DOHH2 (cell line): Measurements from ENCODE around the gene XRCC3.

Source experiments
- H3F3A ChIP-seq: fragments of 200-600 bp; sonication (generic), shearing (Covaris generic); 2 replicates; pipeline ENCODE4 v1.6.0; 2016; ENCODE audit warnings: antibody characterized with exemption, mild to moderate bottlenecking; ENCODE audit not compliant: control insufficient read depth, insufficient read depth
- H3K27ac ChIP-seq: fragments of 200-600 bp; sonication (generic); 2 replicates; pipeline ENCODE4 v1.5.1; 2014; ENCODE audit warnings: low read depth, mild to moderate bottlenecking, low read length, moderate library complexity
- H3K27me3 ChIP-seq: fragments of 200-600 bp; sonication (generic); 2 replicates; pipeline ENCODE4 v1.6.1; 2014; ENCODE audit warnings: mild to moderate bottlenecking, low read length, mixed read lengths; ENCODE audit not compliant: control insufficient read depth
- H3K36me3 ChIP-seq: fragments of 200-600 bp; sonication (generic); 2 replicates; pipeline ENCODE4 v1.6.1; 2014; ENCODE audit warnings: mild to moderate bottlenecking, low read length, moderate library complexity, mixed read lengths; ENCODE audit not compliant: control insufficient read depth
- H3K4me1 ChIP-seq: fragments of 200-600 bp; sonication (generic); 2 replicates; pipeline ENCODE4 v1.6.1; 2014; ENCODE audit warnings: mild to moderate bottlenecking, low read length, mixed read lengths; ENCODE audit not compliant: control insufficient read depth
- H3K4me2 ChIP-seq: fragments of 200-600 bp; sonication (generic); 2 replicates; pipeline ENCODE4 v1.6.0; 2014; ENCODE audit warnings: mild to moderate bottlenecking, low read length, moderate library complexity
- H3K4me3 ChIP-seq: fragments of 200-600 bp; sonication (generic); 2 replicates; pipeline ENCODE4 v1.5.1; 2014; ENCODE audit warnings: mild to moderate bottlenecking, low read length, mixed read lengths
- H3K79me2 ChIP-seq: fragments of 200-600 bp; sonication (generic); 2 replicates; pipeline ENCODE4 v1.6.1; 2014; ENCODE audit warnings: mild to moderate bottlenecking, low read length, mixed read lengths; ENCODE audit not compliant: control insufficient read depth
- H3K9me2 ChIP-seq: fragments of 200-600 bp; sonication (generic); replicated peaks from 2 replicates; pipeline ENCODE4 v1.6.1; 2014; ENCODE audit warnings: mild to moderate bottlenecking, low read length, mixed read lengths; ENCODE audit not compliant: control insufficient read depth
- H3K9me3 ChIP-seq: fragments of 200-600 bp; sonication (generic); 2 replicates; pipeline ENCODE4 v1.6.1; 2014; ENCODE audit warnings: antibody characterized with exemption, low read length, mixed read lengths; ENCODE audit not compliant: control insufficient read depth, insufficient read depth
- H4K20me1 ChIP-seq: fragments of 200-600 bp; sonication (generic); 2 replicates; pipeline ENCODE4 v1.6.0; 2014; ENCODE audit warnings: low read depth, mild to moderate bottlenecking, antibody characterized with exemption, low read length, moderate library complexity; ENCODE audit not compliant: control insufficient read depth, insufficient read depth
- EZH2phosphoT487 ChIP-seq: fragments of 200-600 bp; sonication (generic); IDR thresholded peaks from 2 replicates; pipeline ENCODE4 v1.6.1; 2017; ENCODE audit warnings: borderline replicate concordance, mild to moderate bottlenecking, antibody characterized with exemption, low read length, moderate library complexity, mixed read lengths
- TF ChIP-seq, protein P1 (sequence below): fragments of 200-600 bp; sonication (generic); IDR thresholded peaks from one replicate; pipeline ENCODE4 v1.5.1; 2014; ENCODE audit warnings: antibody characterized with exemption, mild to moderate bottlenecking, low read depth, low read length; ENCODE audit not compliant: poor library complexity, severe bottlenecking

XRCC3 gene

DNA sequence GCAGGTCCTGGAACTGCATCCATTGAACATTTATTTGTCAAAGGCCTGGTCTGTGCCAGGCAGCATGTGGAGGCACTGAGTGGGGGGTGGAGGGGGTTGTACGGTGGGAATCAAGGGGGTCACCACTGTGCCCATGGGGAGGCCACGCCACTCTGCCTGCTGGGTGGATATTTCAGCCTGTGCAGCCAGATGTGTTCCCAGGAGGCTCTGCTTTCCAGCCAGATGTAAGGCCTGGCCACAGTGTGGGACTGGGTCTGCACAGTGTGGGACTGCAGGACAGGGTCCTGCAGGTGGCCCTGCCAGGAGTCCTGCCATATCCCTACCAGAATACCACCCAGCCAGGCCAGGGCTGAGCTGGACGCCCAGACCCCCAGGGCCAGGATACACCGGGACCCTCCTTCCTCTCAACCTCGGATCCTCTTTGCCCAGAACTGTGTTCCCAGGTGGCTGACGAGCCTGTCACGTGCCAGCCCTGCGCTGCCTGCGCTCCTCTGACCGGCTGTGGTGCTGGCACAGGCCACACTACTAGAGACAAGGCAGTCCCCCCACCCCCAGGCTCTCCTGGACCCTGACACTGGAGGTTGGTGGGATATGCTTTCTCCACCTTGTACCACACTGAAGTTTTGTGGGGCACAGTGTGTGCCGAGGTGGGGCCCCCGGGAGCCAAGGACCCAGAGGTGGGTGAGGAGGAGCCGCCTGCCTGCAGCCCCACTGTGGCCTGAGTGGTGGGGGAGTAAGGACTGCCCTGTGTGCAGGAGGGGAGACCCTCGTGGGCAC lies 17.5 kb downstream of the XRCC3 start:
- H3K9me2 ChIP-seq = no peaks in the 10 kb centered on the region
- H3K36me3 ChIP-seq = peaks cover 87% of the 10 kb centered on the region
- H4K20me1 ChIP-seq = no peaks in the 10 kb centered on the region; the same call in 1 of the 2 replicates
- H3K4me1 ChIP-seq = peaks cover 99% of the 10 kb centered on the region
- no peaks in the 10 kb centered on the region for H3K9me3 ChIP-seq
- no peak for TF ChIP-seq EZH2phosphoT487
- TF ChIP-seq, protein P1, sequence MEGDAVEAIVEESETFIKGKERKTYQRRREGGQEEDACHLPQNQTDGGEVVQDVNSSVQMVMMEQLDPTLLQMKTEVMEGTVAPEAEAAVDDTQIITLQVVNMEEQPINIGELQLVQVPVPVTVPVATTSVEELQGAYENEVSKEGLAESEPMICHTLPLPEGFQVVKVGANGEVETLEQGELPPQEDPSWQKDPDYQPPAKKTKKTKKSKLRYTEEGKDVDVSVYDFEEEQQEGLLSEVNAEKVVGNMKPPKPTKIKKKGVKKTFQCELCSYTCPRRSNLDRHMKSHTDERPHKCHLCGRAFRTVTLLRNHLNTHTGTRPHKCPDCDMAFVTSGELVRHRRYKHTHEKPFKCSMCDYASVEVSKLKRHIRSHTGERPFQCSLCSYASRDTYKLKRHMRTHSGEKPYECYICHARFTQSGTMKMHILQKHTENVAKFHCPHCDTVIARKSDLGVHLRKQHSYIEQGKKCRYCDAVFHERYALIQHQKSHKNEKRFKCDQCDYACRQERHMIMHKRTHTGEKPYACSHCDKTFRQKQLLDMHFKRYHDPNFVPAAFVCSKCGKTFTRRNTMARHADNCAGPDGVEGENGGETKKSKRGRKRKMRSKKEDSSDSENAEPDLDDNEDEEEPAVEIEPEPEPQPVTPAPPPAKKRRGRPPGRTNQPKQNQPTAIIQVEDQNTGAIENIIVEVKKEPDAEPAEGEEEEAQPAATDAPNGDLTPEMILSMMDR = no peak
- H3K79me2 ChIP-seq = peaks cover 61% of the 10 kb centered on the region
- peak overlapping the region; percentile 69 for H3K4me2 ChIP-seq
- H3K27ac ChIP-seq = peak overlapping the region; percentile 73
- peaks cover 22% of the 10 kb centered on the region for H3F3A ChIP-seq
- no peaks in the 10 kb centered on the region for H3K27me3 ChIP-seq
- peak overlapping the region; percentile 27; the same call in 1 of the 2 replicates for H3K4me3 ChIP-seq

DNA sequence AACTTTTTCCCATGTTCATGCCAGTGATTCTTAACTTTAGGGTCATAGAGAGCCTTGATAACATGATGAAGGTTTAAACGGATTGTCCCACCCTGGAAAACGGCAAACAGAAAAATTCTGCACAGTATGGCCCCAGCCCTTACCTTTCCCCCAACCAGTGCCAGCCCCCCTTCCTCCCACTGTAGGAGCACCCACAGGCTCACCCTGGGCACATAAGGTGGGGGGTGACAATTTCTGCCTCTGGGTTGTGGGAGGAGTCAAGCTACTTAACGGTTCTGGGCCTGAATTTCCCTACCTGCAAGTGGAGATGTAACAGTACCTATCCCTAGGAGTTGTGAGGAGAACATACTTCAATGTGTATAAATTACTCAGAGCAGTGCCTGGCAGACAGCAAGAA lies 18.0 kb downstream of the XRCC3 start:
- H3K27ac ChIP-seq = peak overlapping the region; percentile 73
- peak overlapping the region; percentile 27 for H3K4me3 ChIP-seq
- peaks cover 87% of the 10 kb centered on the region for H3K36me3 ChIP-seq
- H3F3A ChIP-seq = peaks cover 28% of the 10 kb centered on the region
- H3K9me3 ChIP-seq = no peaks in the 10 kb centered on the region
- peak overlapping the region; percentile 69 for H3K4me2 ChIP-seq
- no peaks in the 10 kb centered on the region for H3K27me3 ChIP-seq
- H3K9me2 ChIP-seq = no peaks in the 10 kb centered on the region
- peaks cover 66% of the 10 kb centered on the region for H3K79me2 ChIP-seq
- no peak for TF ChIP-seq EZH2phosphoT487
- TF ChIP-seq, protein P1 = no peak
- peaks cover 99% of the 10 kb centered on the region for H3K4me1 ChIP-seq
- no peaks in the 10 kb centered on the region; the same call in 1 of the 2 replicates for H4K20me1 ChIP-seq

DNA sequence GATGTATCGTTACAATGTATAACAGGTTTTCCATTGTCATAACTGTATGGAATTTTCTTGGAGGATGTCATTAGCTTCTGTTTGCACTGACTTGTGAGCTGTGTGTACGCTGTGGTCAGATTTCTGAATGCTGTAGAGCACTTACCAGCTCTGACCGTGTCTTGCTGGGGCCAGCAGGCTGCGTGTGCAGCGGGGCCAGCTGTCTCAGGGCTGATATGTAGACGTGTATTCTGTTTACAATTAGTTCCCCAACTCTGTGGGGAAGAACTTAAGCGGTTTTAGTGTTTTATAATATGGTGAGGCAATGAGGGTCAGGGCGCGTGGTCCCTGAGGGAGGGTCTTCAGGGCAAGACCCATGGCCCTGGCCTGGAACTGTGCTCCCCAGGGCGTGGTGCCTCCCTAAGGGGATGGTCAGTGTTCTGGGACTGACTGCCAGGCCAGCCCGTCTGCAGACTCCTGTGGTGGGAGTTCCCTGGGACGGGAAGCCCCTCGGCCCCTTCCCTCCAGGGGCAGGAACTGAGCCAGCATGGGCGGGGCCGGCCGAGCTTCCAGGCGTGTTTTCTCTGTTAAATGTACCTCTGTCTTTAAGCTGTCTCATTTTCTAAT lies 18.7 kb downstream of the XRCC3 start:
- Histone ChIP-seq H3F3A (peaks cover 29% of the 10 kb centered on the region), H3K4me3 (peak overlapping the region; percentile 52), H3K4me2 (peak overlapping the region; percentile 69), H3K4me1 (peaks cover 98% of the 10 kb centered on the region), H4K20me1 (no peaks in the 10 kb centered on the region; the same call in 1 of the 2 replicates), H3K36me3 (peaks cover 86% of the 10 kb centered on the region), H3K79me2 (peaks cover 66% of the 10 kb centered on the region), H3K9me2 (no peaks in the 10 kb centered on the region), H3K9me3 (no peaks in the 10 kb centered on the region), H3K27ac (peak overlapping the region; percentile 73), H3K27me3 (no peaks in the 10 kb centered on the region)
- TF ChIP-seq, protein P1 = no peak
- TF ChIP-seq EZH2phosphoT487 = no peak
